ACC112 (cell line): ENCODE data around the gene GDAP1L1.

Source experiments
- H2AFZ ChIP-seq: fragments of 200-600 bp; sonication (generic); one replicate; pipeline ENCODE4 v1.6.0; 2017; ENCODE audit warnings: antibody characterized with exemption, low read length; ENCODE audit not compliant: unreplicated experiment
- H3K27ac ChIP-seq: fragments of 200-600 bp; sonication (generic); 2 replicates; pipeline ENCODE4 v1.5.1; 2014; ENCODE audit warnings: low read depth, mild to moderate bottlenecking, antibody characterized with exemption, low read length, moderate library complexity
- H3K27me3 ChIP-seq: fragments of 200-600 bp; sonication (generic); 2 replicates; pipeline ENCODE4 v1.6.1; 2014; ENCODE audit warnings: mild to moderate bottlenecking, antibody characterized with exemption, low read length, moderate library complexity, mixed read lengths; ENCODE audit not compliant: insufficient read depth
- H3K36me3 ChIP-seq: fragments of 200-600 bp; sonication (generic); 2 replicates; pipeline ENCODE4 v1.6.1; 2016; ENCODE audit warnings: mild to moderate bottlenecking, antibody characterized with exemption, low read length, moderate library complexity, mixed read lengths; ENCODE audit not compliant: insufficient read depth
- H3K4me1 ChIP-seq: fragments of 200-600 bp; sonication (generic); one replicate; pipeline ENCODE4 v1.6.1; 2016; ENCODE audit warnings: low read length, mixed read lengths; ENCODE audit not compliant: insufficient read depth, unreplicated experiment, control insufficient read depth
- H3K4me3 ChIP-seq: fragments of 200-600 bp; sonication (generic); 2 replicates; pipeline ENCODE4 v1.5.1; 2014; ENCODE audit warnings: mild to moderate bottlenecking, low read depth, low read length
- H3K79me2 ChIP-seq: fragments of 200-600 bp; sonication (generic); one replicate; pipeline ENCODE4 v1.6.0; 2016; ENCODE audit warnings: low read length; ENCODE audit not compliant: control insufficient read depth, unreplicated experiment, insufficient read depth

GDAP1L1 gene

GRCh38 chr20:44302736-44303135 lies 55.6 kb downstream of the GDAP1L1 start:
- Histone ChIP-seq H3K4me3 (no peak overlapping the region), H3K4me1 (no peaks in the 10 kb centered on the region), H3K27ac (no peak overlapping the region), H3K27me3 (no peaks in the 10 kb centered on the region), H3K79me2 (no peaks in the 10 kb centered on the region), H3K36me3 (no peaks in the 10 kb centered on the region), H2AFZ (no peak overlapping the region)

- H3K27me3 ChIP-seq = no peaks in the 10 kb centered on the region
- H3K27ac ChIP-seq = no peak overlapping the region
- H3K4me1 ChIP-seq = no peaks in the 10 kb centered on the region
- no peaks in the 10 kb centered on the region for H3K36me3 ChIP-seq
- H3K79me2 ChIP-seq = no peaks in the 10 kb centered on the region
- H3K4me3 ChIP-seq = no peak overlapping the region
- no peak overlapping the region for H2AFZ ChIP-seq
Measured at GRCh38 chr20:44304383-44304782, 57.3 kb downstream of the GDAP1L1 start.

GRCh38 chr20:44306927-44307326 lies 59.8 kb downstream of the GDAP1L1 start:
- H3K27ac ChIP-seq = no peak overlapping the region
- H3K27me3 ChIP-seq = no peaks in the 10 kb centered on the region
- no peaks in the 10 kb centered on the region for H3K79me2 ChIP-seq
- H3K36me3 ChIP-seq = no peaks in the 10 kb centered on the region
- H2AFZ ChIP-seq = no peak overlapping the region
- H3K4me1 ChIP-seq = peaks cover 5% of the 10 kb centered on the region
- no peak overlapping the region for H3K4me3 ChIP-seq

GRCh38 chr20:44309763-44310663 lies 62.9 kb downstream of the GDAP1L1 start:
- Histone ChIP-seq H3K27me3 (no peaks in the 10 kb centered on the region), H2AFZ (peak overlapping the region; percentile 79), H3K79me2 (no peaks in the 10 kb centered on the region), H3K36me3 (no peaks in the 10 kb centered on the region), H3K4me1 (peaks cover 5% of the 10 kb centered on the region), H3K27ac (peak overlapping the region; percentile 19; the same call in 1 of the 2 replicates), H3K4me3 (peak overlapping the region; percentile 83)

- Histone ChIP-seq H3K4me1 (peaks cover 5% of the 10 kb centered on the region), H2AFZ (peak within 1 kb of the TSS; percentile 79), H3K27ac (peak within 1 kb of the TSS; percentile 19; the same call in 1 of the 2 replicates), H3K36me3 (no peaks in the 10 kb centered on the region), H3K79me2 (no peaks in the 10 kb centered on the region), H3K4me3 (peak within 1 kb of the TSS; percentile 83), H3K27me3 (no peaks in the 10 kb centered on the region)
Measured at GRCh38 chr20:44310664-44311639, 63.8 kb downstream of the GDAP1L1 start, which contains the start of gene FITM2. FITM2 (minus strand) TSS chr20:44311202; CDS start chr20:44311148, 54 bp downstream.

- Histone ChIP-seq H3K27ac (no peak overlapping the region), H3K27me3 (0 out of 2 replicates have a peak, but pooled peaks cover 9% of the 10 kb centered on the region), H3K36me3 (no peaks in the 10 kb centered on the region), H2AFZ (no peak overlapping the region), H3K4me3 (no peak overlapping the region), H3K4me1 (peaks cover 1% of the 10 kb centered on the region), H3K79me2 (no peaks in the 10 kb centered on the region)
Measured at GRCh38 chr20:44314870-44315269, 67.8 kb downstream of the GDAP1L1 start.

- Histone ChIP-seq H3K79me2 (no peaks in the 10 kb centered on the region), H3K27me3 (0 out of 2 replicates have a peak, but pooled peaks cover 9% of the 10 kb centered on the region), H2AFZ (no peak overlapping the region), H3K4me1 (no peaks in the 10 kb centered on the region), H3K27ac (no peak overlapping the region), H3K36me3 (no peaks in the 10 kb centered on the region), H3K4me3 (no peak overlapping the region)
Measured at GRCh38 chr20:44319839-44320422, 72.8 kb downstream of the GDAP1L1 start.

GRCh38 chr20:44324343-44324742 lies 77.2 kb downstream of the GDAP1L1 start:
- H3K36me3 ChIP-seq = no peaks in the 10 kb centered on the region
- H3K27me3 ChIP-seq = no peaks in the 10 kb centered on the region
- no peak overlapping the region for H3K4me3 ChIP-seq
- no peaks in the 10 kb centered on the region for H3K79me2 ChIP-seq
- no peak overlapping the region for H2AFZ ChIP-seq
- H3K27ac ChIP-seq = no peak overlapping the region
- no peaks in the 10 kb centered on the region for H3K4me1 ChIP-seq

- Histone ChIP-seq H3K4me3 (peak overlapping the region; percentile 68), H3K4me1 (no peaks in the 10 kb centered on the region), H2AFZ (peak overlapping the region; percentile 75), H3K79me2 (no peaks in the 10 kb centered on the region), H3K27me3 (no peaks in the 10 kb centered on the region), H3K36me3 (no peaks in the 10 kb centered on the region), H3K27ac (no peak overlapping the region)
Measured at GRCh38 chr20:44326391-44327159, 79.5 kb downstream of the GDAP1L1 start.
